COR-L47 (cell line): Measurements from ENCODE around the gene TAF1D.
"Not testable (repeated sequence)": the region's sequence is repeated elsewhere in the genome, so short reads cannot be mapped to it uniquely, and the experiment has no call there.

ENCODE experiments used
- DNase-seq: peaks from one replicate; lab custom pipeline; 2025; lab: John Stamatoyannopoulos, UW

The TAF1D gene

DNA sequence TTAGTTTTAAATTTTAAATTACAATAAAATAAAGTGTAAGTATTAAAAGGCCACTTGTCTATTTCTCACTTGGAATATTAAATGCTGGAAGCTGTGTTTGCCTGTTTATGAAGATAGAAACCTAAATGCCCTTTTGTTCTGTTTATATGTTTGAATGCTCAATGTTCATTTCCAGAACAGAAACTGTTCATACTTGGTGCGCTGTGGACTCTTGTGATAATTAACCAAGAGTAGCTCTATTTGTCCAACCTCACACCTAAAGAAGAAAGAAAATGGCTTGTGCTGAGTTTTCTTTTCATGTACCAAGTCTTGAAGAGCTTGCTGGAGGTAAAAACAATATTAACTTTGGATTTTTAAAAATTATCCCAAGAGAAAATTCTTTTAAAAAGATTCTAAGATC, 5.8 kb upstream of the TAF1D start:
- DNase-seq = no peak

GRCh38 chr11:93746101-93746500, 4.8 kb upstream of the TAF1D start:
- no peak for DNase-seq

DNA sequence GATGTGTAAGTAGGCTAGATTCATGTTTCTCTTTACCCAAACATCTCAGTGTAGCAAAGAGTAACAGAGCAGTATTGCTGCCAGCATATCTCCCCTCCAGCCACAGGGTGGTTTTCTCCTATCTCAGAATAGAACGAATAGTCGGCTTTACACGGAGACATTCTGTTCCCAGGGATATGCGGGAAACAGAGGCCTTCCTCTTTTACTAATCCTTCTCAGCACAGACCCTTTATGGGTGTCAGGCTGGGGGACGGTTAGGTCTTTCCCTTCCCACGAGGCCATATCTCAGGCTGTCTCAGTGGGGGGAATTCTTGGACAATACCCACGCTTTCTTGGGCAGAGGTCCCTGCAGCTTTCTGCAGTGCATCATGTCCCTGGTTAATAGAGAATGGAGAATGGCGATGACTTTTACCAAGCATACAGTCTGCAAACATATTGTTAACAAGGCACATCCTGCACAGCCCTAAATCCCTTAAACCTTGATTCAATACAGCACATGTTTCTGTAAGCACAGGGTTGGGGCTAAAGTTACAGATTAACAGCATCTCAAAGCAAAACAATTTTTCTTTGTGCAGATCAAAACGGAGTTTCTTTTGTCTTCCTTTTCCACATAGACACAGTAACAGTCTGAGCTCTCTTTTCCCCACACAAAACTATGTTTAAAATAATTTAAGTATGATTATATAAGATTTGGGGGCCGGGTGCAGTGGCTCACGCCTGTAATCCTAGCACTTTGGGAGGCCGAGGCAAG, 3.9 kb upstream of the TAF1D start:
- DNase-seq = not testable (repeated sequence)

GRCh38 chr11:93744669-93745004, 3.3 kb upstream of the TAF1D start:
- no peak for DNase-seq

- DNase-seq = no peak
Observed at GRCh38 chr11:93743291-93743690, 2.0 kb upstream of the TAF1D start.

DNA sequence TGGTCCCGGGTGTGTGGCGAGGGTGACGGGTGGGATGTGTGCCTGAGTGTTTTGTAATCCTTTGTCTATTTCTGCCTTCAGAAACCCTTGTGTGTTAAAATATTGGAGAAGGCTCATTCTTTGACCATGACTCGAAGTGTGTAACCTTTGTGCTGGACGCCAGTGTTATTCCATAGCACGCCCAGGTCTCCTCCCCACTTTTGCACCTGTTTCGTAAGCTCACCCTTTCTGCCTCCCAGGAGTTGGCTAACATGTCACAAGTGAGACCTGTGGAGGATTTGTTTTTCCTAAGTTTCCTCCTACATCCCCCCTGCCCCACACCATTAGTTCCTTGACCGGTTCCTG, 559 bp upstream of the TAF1D start:
- peak; percentile 6 for DNase-seq

- peak; percentile 58 for DNase-seq
Observed at GRCh38 chr11:93740730-93741093, 583 bp downstream of the TAF1D start.

DNA sequence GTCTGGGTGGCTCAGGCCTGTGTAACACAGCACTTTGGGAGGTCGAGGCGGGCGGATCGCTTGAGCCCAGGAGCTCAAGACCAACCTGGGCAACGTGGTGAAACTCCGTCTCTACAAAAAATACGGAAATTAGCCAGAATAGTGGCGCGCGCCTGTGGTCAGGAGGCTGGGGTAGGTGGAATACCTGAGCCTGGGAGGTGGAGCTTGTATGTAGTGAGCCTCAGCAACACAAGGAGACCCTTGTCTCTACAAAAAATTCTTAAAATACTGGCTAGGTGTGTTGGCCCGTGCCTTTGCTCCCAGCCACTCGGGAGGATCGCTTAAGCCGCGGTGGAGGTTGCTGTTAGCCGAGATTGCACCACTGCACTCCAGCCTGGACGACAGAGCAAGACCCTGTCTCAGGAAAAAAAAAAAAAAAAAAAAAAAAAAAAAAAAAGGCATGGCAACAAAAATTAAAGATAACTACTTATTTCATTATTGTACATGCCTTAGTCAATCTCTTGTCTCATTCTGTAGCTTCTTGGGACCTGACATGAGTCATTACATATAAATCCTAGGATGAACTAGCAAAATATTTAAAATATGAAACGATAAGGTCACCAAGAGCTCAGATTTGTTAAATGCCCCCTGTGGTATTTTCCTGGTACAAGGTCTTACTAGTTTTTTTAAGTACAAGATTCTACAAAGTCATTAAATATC, 1.1 kb downstream of the TAF1D start:
- peak; percentile 24 for DNase-seq

DNA sequence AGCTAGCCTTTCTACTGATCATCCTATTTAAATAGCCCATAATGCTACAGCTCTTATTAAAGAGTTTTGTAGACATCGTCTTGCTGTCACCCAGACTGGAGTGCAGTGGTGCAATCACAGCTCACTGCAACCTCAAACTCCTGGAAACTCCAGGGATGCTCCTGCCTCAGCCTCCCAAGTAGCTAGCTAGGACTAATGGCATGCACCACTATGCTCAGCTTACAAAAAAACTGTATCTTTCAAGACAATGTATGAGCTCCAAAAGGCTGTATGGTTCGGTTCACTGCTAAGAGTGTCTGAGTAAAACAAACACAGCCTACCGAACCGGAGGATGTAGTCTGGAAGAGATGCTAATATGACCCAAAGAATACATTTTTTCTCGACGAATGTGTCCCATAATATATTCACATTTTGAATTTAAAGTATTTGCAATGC, 2.6 kb downstream of the TAF1D start:
- no peak for DNase-seq

DNA sequence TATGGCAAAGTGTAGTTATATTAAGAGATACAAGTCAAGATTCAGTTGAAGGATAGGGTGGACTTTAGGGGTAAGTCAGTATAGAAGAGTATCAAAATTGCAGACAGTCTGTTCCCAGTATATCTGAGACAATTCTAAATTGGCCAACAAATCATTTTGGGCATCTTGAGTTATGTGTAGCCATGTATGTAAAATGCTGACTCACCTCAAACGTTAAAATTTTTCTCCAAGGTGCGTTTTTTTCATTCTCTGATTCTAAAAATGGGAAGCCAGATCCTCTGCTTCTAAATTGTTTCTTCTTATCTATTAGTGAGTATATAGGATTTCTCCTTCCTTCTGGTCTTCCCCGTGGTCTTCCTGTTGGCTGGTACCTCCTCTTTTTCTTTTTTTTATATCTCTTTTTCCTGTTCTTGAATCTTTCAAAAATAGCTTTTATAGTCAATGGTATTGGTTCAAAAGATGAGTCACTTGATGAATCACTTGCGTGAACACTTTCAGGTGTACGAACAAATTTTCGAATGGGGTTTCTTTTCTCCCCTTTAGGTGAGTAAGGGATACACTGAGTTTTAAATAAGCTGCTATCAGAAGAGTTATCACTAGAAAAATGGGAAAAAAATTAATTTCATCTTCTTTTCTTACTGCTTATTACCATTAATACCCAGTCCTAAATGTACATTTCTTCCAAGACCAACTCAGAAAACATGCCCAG, 3.2 kb downstream of the TAF1D start:
- DNase-seq = no peak

DNA sequence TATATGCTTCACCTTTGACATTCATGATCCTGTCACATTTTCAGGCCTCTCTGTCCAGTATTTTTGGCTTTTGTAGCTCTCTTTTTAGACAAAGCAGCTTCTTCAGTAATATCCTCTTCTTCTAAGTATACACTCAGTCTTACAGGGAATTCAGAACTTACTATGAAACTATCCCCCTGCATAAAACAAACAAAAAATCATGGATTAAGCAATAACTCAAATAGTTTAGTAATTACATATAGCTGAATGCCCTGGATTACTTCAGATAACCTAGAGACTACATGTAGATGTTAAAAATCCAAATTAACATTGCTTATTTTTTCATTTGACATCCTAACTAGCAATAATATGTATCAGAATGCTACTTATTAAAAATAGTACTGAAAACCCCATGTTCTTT, 5.2 kb downstream of the TAF1D start:
- DNase-seq = no peak

GRCh38 chr11:93735627-93736026, 5.7 kb downstream of the TAF1D start:
- no peak for DNase-seq

- no peak for DNase-seq
Observed at GRCh38 chr11:93734427-93735222, 6.7 kb downstream of the TAF1D start.

- no peak for DNase-seq
Observed at GRCh38 chr11:93733474-93733873, 7.8 kb downstream of the TAF1D start.

DNA sequence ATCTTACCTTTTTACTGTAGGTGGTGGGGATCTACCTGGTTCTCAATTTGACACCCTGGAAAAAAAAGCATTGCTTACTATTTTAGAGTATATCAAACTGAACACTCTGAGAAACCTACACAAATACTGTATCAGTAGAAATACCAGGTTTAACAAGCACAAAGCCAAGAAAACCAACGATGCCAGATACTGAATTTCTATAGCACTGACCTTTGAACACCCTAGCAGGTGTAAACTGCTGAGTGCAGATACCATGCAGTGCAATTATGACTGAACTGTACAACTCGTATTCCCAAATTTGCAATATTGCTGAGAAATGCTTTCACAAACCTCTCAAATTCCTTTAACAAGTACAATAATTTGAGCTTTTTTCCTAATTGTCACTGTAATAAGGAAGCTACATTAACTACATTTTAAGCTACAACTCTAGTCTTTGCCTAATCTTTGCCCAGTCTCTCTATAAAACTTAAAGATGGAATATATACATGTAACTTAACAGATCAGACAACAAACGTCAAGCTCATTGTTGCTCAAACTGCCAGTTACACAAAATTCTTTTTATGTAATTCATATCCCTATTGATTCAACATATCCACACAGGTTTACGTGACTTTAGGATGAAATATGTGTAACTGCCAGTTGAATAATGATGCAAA, 8.9 kb downstream of the TAF1D start:
- no peak for DNase-seq

DNA sequence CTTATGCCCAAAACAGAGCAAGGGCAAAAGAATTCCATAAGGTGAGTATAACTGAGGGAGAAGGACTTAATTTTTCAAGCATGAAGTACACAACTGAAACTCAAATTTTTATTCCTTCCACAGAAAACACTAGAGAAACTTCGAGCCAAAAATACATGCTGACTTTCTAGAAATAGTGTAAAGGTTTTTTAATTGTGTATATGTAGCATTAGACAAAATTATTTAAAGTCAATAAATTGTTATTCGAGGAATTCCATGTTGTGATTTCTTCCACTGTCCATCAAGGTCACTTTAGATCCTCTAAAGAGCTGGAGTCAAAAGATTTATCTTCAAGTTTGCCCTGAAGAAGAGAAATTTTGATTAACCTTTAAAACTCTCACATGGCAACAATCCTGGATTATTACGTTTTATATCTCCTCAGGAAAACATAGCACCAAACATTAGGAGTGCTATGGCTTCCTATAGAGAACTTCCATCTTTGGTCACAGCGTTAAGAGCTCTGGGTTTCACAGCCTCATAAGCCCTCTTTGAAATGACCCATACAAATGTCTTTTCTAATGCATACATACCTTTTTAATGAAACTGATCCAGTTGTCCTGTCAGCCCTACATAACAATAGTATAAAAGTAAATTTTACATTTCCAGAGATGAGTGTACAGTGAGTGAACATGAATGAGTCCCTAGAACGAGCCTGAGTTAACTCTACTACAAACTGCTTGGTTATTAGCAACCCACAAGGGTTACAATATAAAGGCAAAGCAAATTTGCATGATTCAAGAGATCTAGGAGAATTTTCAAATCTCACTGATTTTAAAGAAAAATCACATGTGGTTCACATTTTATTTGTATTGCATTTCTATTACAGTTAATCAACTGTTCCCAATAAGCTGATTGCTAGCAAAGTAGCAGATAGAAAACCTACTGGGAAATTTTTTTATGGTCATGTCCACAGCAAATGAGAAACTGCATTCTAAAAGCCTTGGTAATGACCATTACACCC, 10.9 kb downstream of the TAF1D start:
- no peak for DNase-seq

DNA sequence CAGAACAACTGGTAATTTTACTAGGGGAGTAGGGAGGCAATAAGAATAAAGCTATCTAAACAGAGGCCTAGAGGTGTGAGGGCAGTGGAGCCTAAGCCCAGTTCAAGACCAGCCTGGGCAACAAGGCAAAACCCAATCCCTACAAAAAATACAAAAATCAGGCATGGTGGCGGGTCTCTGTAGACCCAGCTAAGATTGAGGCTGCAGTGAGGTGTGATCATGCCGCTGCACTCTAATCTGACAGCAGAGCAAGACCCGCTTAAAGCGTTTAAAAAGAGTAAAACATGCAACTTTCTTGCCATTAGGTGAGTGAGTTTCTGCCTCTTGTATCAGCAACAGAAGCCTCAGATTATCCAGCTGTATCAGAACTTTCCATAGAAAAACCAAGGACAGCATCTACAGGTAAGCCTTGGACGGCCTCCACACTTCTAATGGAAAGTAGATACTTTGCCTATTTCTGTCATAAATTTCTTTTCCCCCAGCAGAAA, 12.1 kb downstream of the TAF1D start:
- DNase-seq = no peak

GRCh38 chr11:93728792-93729128, 12.5 kb downstream of the TAF1D start:
- DNase-seq = no peak

DNA sequence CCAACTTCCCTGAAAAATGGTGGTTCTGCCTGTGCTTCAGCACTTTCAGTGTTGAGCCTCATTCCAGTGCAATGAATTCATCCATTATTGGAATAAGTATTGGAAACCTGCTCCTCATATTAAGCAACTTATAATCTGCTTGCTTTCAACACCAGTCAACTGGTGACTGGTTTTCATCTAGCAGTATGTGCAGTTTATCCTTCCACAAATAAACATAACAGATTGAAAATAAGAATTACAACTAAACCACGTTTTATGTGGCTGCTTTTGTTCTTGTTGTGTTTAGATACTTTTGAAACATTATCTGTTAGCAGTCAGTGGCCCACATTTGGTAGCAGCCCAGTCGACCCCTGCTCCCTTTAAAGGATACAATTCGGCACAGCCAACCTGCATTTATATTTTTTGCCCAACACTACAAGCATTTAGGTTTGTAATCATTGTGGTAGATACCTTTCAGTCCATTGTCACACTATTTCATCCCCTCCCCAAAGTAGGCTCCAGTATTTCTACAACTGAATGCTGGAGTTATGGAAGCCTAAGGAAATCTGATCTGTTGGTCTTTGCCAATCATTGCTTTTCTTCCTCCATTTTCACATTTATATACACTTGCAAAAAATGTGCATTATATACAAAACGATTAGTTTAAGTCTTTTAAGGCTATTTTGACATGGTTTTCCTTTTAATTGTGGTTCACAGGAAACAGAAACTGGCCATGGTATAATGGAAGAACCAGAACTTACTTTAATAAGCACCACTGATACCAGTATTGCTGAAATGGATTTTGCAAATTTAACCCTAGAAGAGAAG, 13.1 kb downstream of the TAF1D start:
- no peak for DNase-seq

GRCh38 chr11:93724089-93724488, 17.2 kb downstream of the TAF1D start:
- no peak for DNase-seq
